Dermis blood vessel endothelial cell (primary cell): ENCODE data around the gene TM4SF20. TPM values are rescaled to one million over a fixed set of nuclear protein-coding genes. Genes with fewer than 3 reads are reported as not detected.
"Not testable (repeated sequence)": the region's sequence is repeated elsewhere in the genome, so short reads cannot be mapped to it uniquely, and the experiment has no call there.

Source experiments
- DNase-seq: peaks from one replicate; pipeline ENCODE4 v3.0.0; 2010
- total RNA-seq: library from RNA; depleted of rRNA; stranded (reverse); fragments of >200 nt; gene quantifications from 2 replicates; pipeline ENCODE4 v1.2.3, GENCODE V29; 2014

The TM4SF20 gene
- total RNA-seq, 1 donor from 2014 or later, result not detected

GRCh38 chr2:227366769-227367426 is 12.2 kb downstream of the TM4SF20 start:
- DNase-seq, result no peak

- DNase-seq, result no peak
Observed at GRCh38 chr2:227365833-227366232, 13.3 kb downstream of the TM4SF20 start.

GRCh38 chr2:227364585-227365263 is 14.4 kb downstream of the TM4SF20 start:
- not testable (repeated sequence) for DNase-seq

- DNase-seq, result no peak
Observed at GRCh38 chr2:227363756-227364155, 15.3 kb downstream of the TM4SF20 start.

- no peak for DNase-seq
Observed at GRCh38 chr2:227360351-227360750, 18.8 kb downstream of the TM4SF20 start.

- no peak for DNase-seq
Observed at GRCh38 chr2:227351639-227352038, 27.5 kb downstream of the TM4SF20 start.

- no peak for DNase-seq
Observed at GRCh38 chr2:227349989-227350612, 29.0 kb downstream of the TM4SF20 start.

GRCh38 chr2:227348324-227348723 is 30.8 kb downstream of the TM4SF20 start:
- no peak for DNase-seq

GRCh38 chr2:227347117-227347516 is 32.0 kb downstream of the TM4SF20 start:
- no peak for DNase-seq

GRCh38 chr2:227344231-227344630 is 34.9 kb downstream of the TM4SF20 start:
- no peak for DNase-seq

GRCh38 chr2:227341553-227341952 is 37.6 kb downstream of the TM4SF20 start:
- DNase-seq, result no peak

- no peak for DNase-seq
Observed at GRCh38 chr2:227340106-227340505, 39.0 kb downstream of the TM4SF20 start.

- DNase-seq, result no peak
Observed at GRCh38 chr2:227339098-227339599, 40.0 kb downstream of the TM4SF20 start.

GRCh38 chr2:227337442-227337841 is 41.7 kb downstream of the TM4SF20 start:
- DNase-seq, result no peak

GRCh38 chr2:227335713-227336112 is 43.4 kb downstream of the TM4SF20 start:
- DNase-seq, result no peak

- no peak for DNase-seq
Observed at GRCh38 chr2:227326783-227327182, 52.3 kb downstream of the TM4SF20 start.

- DNase-seq, result peak; percentile 60
Observed at GRCh38 chr2:227325839-227326195, 53.3 kb downstream of the TM4SF20 start.

GRCh38 chr2:227324995-227325838 is 53.9 kb downstream of the TM4SF20 start, which contains the start of gene MFF:
Gene MFF (plus strand): TSS chr2:227325251. CDS start chr2:227330666, 5,415 bp downstream.
- peak; percentile 96 for DNase-seq

GRCh38 chr2:227324642-227324994 is 54.5 kb downstream of the TM4SF20 start:
- DNase-seq, result no peak

GRCh38 chr2:227323818-227324217 is 55.3 kb downstream of the TM4SF20 start:
- DNase-seq, result no peak

- DNase-seq, result no peak
Observed at GRCh38 chr2:227322530-227323205, 56.4 kb downstream of the TM4SF20 start.
